ENCODE data around the gene BAG3.
A peak's percentile ranks its signal among the peaks of the same experiment; 100 is the strongest.
"Not testable (repeated sequence)": the region's sequence is repeated elsewhere in the genome, so short reads cannot be mapped to it uniquely, and the experiment has no call there.

The BAG3 gene

GRCh38 chr10:119700321-119700954 is 49.3 kb downstream of the BAG3 start:
- no peak for DNase-seq

- no peak for DNase-seq
Measured at GRCh38 chr10:119701861-119702260, 50.7 kb downstream of the BAG3 start.

- no peak for DNase-seq
Measured at GRCh38 chr10:119702583-119702982, 51.4 kb downstream of the BAG3 start.

GRCh38 chr10:119703903-119704508 is 52.8 kb downstream of the BAG3 start:
- peak; percentile 30 for DNase-seq

- no peak for DNase-seq
Measured at GRCh38 chr10:119705434-119705831, 54.3 kb downstream of the BAG3 start.

- no peak for DNase-seq
Measured at GRCh38 chr10:119706521-119707278, 55.5 kb downstream of the BAG3 start.

- DNase-seq: not testable (repeated sequence)
Measured at GRCh38 chr10:119707331-119707730, 56.2 kb downstream of the BAG3 start.

- not testable (repeated sequence) for DNase-seq
Measured at GRCh38 chr10:119710935-119711334, 59.8 kb downstream of the BAG3 start.

- no peak for DNase-seq
Measured at GRCh38 chr10:119713744-119714483, 62.7 kb downstream of the BAG3 start.

GRCh38 chr10:119714484-119714816 is 63.3 kb downstream of the BAG3 start:
- DNase-seq: no peak

- no peak for DNase-seq
Measured at GRCh38 chr10:119715628-119716505, 64.7 kb downstream of the BAG3 start.

GRCh38 chr10:119723161-119723560 is 72.0 kb downstream of the BAG3 start:
- DNase-seq: no peak

GRCh38 chr10:119723624-119724023 is 72.4 kb downstream of the BAG3 start:
- no peak for DNase-seq

GRCh38 chr10:119724593-119725516 is 73.7 kb downstream of the BAG3 start:
- DNase-seq: no peak

GRCh38 chr10:119725517-119725827 is 74.3 kb downstream of the BAG3 start:
- no peak for DNase-seq

GRCh38 chr10:119725828-119726675 is 74.9 kb downstream of the BAG3 start, which contains the start of gene INPP5F:
TSS of gene INPP5F (plus strand) at chr10:119726050. CDS start at chr10:119726263, 213 bp downstream.
- DNase-seq: peak; percentile 97

GRCh38 chr10:119726676-119727261 is 75.6 kb downstream of the BAG3 start:
- DNase-seq: no peak

All from CD4-positive, alpha-beta T cell treated with Interferon gamma for 1 hour (primary cell).